AG04449 (cell line): ENCODE data around the gene CISH.

ENCODE experiments used
- CTCF ChIA-PET: fragments of 350-600 bp; formaldehyde crosslinking; extraction: SDS; loops from one replicate; lab custom pipeline; 2021; ENCODE audit warnings: antibody characterized with exemption; lab: Yijun Ruan, JAX
- POLR2A ChIA-PET: fragments of 400-600, 350-600 bp; formaldehyde crosslinking; extraction: SDS; loops from one replicate; lab custom pipeline; 2020; ENCODE audit warnings: antibody characterized with exemption, inconsistent platforms; lab: Yijun Ruan, JAX
- DNase-seq: peaks from one replicate; pipeline ENCODE4 v3.0.0-alpha.2; 2010; ENCODE audit warnings: low read depth, low spot score
- H3K4me3 ChIP-seq: 2 replicates; pipeline ENCODE4 v1.5.1; 2011; ENCODE audit warnings: low read depth, mild to moderate bottlenecking, control low read depth, low read length
- TF ChIP-seq, protein P1 (sequence below): IDR thresholded peaks from one replicate; pipeline ENCODE4 v1.5.1; 2011; ENCODE audit warnings: mild to moderate bottlenecking, moderate library complexity, low read length, control low read depth, inconsistent platforms; ENCODE audit not compliant: insufficient read depth; ENCODE audit errors: missing control alignments

The CISH gene, protein sequence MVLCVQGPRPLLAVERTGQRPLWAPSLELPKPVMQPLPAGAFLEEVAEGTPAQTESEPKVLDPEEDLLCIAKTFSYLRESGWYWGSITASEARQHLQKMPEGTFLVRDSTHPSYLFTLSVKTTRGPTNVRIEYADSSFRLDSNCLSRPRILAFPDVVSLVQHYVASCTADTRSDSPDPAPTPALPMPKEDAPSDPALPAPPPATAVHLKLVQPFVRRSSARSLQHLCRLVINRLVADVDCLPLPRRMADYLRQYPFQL

DNA sequence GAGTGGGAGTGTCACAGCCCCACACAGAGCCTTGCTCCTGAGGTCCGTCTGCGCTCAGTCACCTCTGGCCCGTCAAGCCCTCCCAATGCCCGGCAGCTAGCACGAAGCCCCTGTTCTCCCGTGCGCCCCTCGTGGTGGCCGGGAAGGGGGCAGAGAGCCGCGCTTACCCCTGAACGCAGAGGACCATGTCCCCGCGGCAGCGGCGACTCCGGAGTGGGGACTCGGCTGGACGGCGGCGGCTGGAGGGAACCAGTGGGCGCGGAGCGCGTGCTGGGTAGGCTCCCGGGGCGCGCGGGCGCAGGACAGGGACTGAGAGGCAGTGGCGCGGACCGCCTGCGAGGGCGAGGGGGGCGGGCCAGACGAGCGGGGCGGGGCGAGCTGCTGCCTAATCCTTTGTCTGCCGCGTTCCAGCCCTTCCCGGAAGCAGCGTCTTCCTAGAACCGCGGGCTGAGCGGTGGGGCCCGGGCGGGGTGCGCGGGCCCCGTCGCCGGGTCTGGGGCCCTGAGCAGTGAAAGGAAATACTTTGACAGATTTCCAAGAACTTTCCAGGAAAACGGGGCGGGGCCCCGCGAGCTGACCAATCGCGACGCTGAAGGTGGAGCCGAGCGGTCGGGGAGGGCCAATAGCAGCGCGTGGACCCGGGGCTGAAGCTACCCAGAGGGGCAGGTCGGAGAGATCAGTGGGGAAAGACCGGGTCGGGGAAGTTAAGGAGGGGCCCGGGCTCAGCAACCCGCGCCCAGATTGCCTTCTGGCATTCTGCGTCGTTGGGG is at the start of gene CISH:
CISH (minus strand) TSS at position 311 of the 770 bp plus-strand sequence; CDS start at position 187, 124 bp downstream.
- DNase-seq: no peak
- POLR2A ChIA-PET: interaction anchor here (0.5 to 2.8 kb wide), 6 partner anchors 10 to 774 kb away, joined by 3 to 19 read pairs (median 4); partner anchors contain the start of genes HEMK1 and MANF
- TF ChIP-seq, protein P1, sequence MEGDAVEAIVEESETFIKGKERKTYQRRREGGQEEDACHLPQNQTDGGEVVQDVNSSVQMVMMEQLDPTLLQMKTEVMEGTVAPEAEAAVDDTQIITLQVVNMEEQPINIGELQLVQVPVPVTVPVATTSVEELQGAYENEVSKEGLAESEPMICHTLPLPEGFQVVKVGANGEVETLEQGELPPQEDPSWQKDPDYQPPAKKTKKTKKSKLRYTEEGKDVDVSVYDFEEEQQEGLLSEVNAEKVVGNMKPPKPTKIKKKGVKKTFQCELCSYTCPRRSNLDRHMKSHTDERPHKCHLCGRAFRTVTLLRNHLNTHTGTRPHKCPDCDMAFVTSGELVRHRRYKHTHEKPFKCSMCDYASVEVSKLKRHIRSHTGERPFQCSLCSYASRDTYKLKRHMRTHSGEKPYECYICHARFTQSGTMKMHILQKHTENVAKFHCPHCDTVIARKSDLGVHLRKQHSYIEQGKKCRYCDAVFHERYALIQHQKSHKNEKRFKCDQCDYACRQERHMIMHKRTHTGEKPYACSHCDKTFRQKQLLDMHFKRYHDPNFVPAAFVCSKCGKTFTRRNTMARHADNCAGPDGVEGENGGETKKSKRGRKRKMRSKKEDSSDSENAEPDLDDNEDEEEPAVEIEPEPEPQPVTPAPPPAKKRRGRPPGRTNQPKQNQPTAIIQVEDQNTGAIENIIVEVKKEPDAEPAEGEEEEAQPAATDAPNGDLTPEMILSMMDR: peak; percentile 71
- CTCF ChIA-PET: interaction anchor here (1.2 to 14.8 kb wide), 9 partner anchors 10 to 489 kb away, joined by 5 to 819 read pairs (median 55); partner anchors contain the start of genes C3orf18 and HEMK1
- H3K4me3 ChIP-seq: peak within 1 kb of the TSS; percentile 70

DNA sequence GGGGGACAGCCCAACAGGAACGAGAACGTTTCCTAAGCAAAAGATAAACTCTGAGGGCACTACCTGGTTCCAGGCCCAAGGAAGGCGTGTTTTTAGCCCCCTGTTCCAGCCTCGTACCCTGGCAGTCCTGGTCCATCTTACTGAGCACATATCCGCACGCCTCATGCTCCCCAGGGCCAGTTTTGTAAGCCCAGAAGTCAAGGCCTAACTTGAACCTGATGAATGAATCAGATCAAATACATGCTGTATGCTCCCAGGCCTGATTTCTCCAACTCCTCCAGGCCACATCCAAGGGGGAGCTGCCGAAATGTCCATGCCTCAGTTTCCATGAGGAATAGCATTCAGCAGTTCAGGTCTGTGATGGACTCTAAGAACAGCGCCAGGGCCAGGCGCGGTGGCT is 48.8 kb upstream of the CISH start:
- no peak for DNase-seq
- TF ChIP-seq, protein P1: no peak
- H3K4me3 ChIP-seq: no peak overlapping the region
- POLR2A ChIA-PET: no interaction called here
- CTCF ChIA-PET: no interaction called here

DNA sequence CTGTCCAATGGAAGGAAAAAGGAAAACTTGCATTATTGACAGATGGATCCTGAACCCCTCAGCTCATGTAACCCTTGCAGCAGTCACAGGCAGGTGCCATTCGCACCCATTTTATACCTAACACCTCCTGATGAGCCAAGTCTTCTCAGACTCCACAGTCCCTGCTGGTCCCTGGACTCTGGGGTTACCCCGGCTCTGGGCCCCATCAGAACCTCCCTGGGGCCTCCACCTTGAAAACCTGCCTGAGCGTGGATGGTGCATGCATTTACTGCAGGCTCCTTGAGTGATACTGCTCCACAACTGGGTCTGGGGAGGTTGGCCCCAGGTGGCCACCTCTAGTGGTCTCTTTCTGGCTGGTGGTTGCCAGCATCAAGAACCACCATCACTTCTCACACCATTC is 47.3 kb upstream of the CISH start:
- CTCF ChIA-PET: no interaction called here
- no peak for DNase-seq
- POLR2A ChIA-PET: no interaction called here
- H3K4me3 ChIP-seq: no peak overlapping the region
- TF ChIP-seq, protein P1: no peak

DNA sequence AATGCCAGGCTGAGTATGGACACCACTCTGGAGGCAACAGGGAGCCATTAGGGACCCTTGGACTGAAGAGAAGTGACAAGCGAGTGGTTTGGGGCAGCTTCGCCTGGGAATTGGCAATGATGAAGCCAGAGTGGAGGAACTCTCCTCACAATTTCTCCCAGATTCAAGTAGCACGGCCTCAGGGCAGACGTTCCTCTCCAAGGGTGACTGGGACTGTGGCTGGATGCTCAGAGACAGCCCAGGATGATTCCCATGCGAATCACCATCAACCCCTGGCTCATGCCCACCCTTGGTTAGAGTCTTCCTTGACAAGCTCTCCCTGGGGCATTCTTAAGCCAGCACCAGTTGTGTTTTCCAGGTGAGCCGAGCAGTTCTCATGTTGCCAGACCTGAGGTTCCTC is 46.8 kb upstream of the CISH start:
- DNase-seq: no peak
- no peak overlapping the region for H3K4me3 ChIP-seq
- TF ChIP-seq, protein P1: no peak
- CTCF ChIA-PET: no interaction called here
- POLR2A ChIA-PET: no interaction called here

DNA sequence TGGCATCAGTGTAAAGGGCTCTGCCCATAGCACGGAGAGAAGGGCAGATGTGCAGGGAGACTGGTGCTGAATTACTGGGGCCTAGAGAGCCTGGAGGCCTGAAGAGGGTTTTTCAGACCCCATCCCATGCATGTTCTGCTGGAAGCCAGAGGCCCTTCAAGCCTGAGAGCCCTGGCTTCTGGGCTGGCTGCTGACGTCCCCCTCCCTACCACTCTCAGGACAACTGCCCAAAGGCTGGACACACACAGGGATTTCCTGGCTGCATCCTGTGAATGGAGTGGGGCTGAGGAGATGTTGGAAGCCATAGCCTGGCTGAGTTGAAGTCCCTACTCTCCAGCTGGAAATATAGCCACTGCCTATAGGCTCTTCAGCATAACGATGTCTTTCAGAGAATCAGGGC is 46.2 kb upstream of the CISH start:
- ChIA-PET POLR2A (no interaction called here), CTCF (no interaction called here)
- no peak overlapping the region for H3K4me3 ChIP-seq
- TF ChIP-seq, protein P1: no peak
- no peak for DNase-seq

DNA sequence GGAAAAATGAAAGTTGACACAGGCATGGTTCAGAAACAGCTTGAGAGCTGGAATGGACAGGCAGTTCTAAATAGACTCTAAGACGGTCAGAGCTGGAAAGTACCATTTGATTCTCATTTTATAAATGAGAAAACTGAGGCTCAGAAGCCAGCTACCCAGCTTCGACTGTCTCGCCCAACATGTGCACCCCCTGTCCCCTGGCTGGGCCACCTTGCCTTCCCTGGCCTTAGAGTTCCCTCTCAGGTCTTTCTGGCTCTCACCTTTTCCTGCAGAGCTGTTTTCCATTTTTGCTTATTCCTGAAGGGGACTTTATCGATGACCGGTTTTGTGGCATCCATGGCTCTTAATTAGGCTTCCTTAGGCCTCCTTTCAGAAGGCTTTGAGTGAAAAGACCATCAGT is 45.8 kb upstream of the CISH start:
- ChIA-PET CTCF (no interaction called here), POLR2A (no interaction called here)
- TF ChIP-seq, protein P1: no peak
- H3K4me3 ChIP-seq: no peak overlapping the region
- no peak for DNase-seq
